T-cell (primary cell): Measurements from ENCODE around the gene GALNTL6. TPM values are rescaled to one million over a fixed set of nuclear protein-coding genes. Genes with fewer than 3 reads are reported as not detected.

ENCODE experiments used
- ATAC-seq, 4 experiments: fragments of 200-7000 bp in 3 of 4; fragments of 150-1000 bp in 1 of 4; cut with Tn5 transposase; replicated peaks in 1 of 4; 1 replicate in 3 of 4; 2 replicates in 1 of 4; pipeline ENCODE4 v1.10.0; 2021; ENCODE audit warnings: moderate library complexity in 3 of 4, mild to moderate bottlenecking in 2 of 4, moderate number of reproducible peaks in 1 of 4
- CTCF ChIA-PET, 2 donors: fragments of 300-600 bp; sonication (Branson Sonifier 250); formaldehyde crosslinking; loops; one replicate each; lab custom pipeline; 2022; ENCODE audit warnings: antibody characterized with exemption in 2 of 2; lab: Charles Lee
- POLR2A ChIA-PET, 2 donors: fragments of 300-600 bp; sonication (Branson Sonifier 250); formaldehyde crosslinking; loops; one replicate each; lab custom pipeline; 2022; ENCODE audit warnings: antibody characterized with exemption in 2 of 2; lab: Charles Lee
- DNase-seq, 35 experiments: peaks; one replicate each; pipeline versions ENCODE4 v3.0.0 to v3.0.0-alpha.2; 2013 to 2023
- H3K27ac ChIP-seq: one replicate; pipeline ENCODE4 v1.5.1; 2013; ENCODE audit warnings: low read length
- H3K27me3 ChIP-seq, 2 experiments: replicated peaks in 1 of 2; 1 replicate in 1 of 2; 2 replicates in 1 of 2; pipeline versions ENCODE4 v1.6.1 to v1.7.0; 2013; ENCODE audit warnings: low read length in 1 of 2, mixed read lengths in 1 of 2; ENCODE audit not compliant: control insufficient read depth in 2 of 2, insufficient read depth in 2 of 2; ENCODE audit errors: extremely low read depth in 1 of 2
- H3K36me3 ChIP-seq, 2 donors: 1 replicate in 1 of 2; 2 replicates in 1 of 2; pipeline versions ENCODE4 v1.6.1 to v1.7.0; 2013; ENCODE audit warnings: low read length in 1 of 2; ENCODE audit not compliant: control insufficient read depth in 2 of 2, insufficient read depth in 1 of 2; ENCODE audit errors: extremely low read depth in 1 of 2
- H3K4me1 ChIP-seq, 2 experiments: 1 replicate in 1 of 2; 2 replicates in 1 of 2; pipeline versions ENCODE4 v1.6.1 to v1.7.0; 2013; ENCODE audit warnings: low read length in 2 of 2, mixed read lengths in 1 of 2; ENCODE audit not compliant: insufficient read depth in 2 of 2, control insufficient read depth in 1 of 2; ENCODE audit errors: extremely low read depth in 1 of 2
- H3K4me3 ChIP-seq, 2 donors: 1 replicate in 1 of 2; 2 replicates in 1 of 2; pipeline versions ENCODE4 v1.5.1 to v1.7.0; 2013; ENCODE audit warnings: mild to moderate bottlenecking in 2 of 2, low read length in 1 of 2, moderate library complexity in 1 of 2; ENCODE audit not compliant: control insufficient read depth in 1 of 2; ENCODE audit errors: extremely low read depth in 1 of 2
- H3K9me3 ChIP-seq: 2 replicates; pipeline ENCODE4 v1.7.0; 2013
- H3K27ac Mint-ChIP-seq, 2 donors: one replicate each; pipeline ENCODE4 v1.8.0; 2020 to 2021; ENCODE audit warnings: mild to moderate bottlenecking in 2 of 2, mixed read lengths in 2 of 2
- H3K27me3 Mint-ChIP-seq, 2 donors: one replicate each; pipeline ENCODE4 v1.8.0; 2021 to 2022; ENCODE audit warnings: mixed read lengths in 2 of 2
- H3K36me3 Mint-ChIP-seq: one replicate; pipeline ENCODE4 v1.8.0; 2021; ENCODE audit warnings: mixed read lengths
- H3K4me1 Mint-ChIP-seq, 3 donors: one replicate each; pipeline ENCODE4 v1.8.0; 2020 to 2022; ENCODE audit warnings: mixed read lengths in 3 of 3, mild to moderate bottlenecking in 1 of 3
- H3K4me3 Mint-ChIP-seq, 3 donors: one replicate each; pipeline ENCODE4 v1.8.0; 2020 to 2022; ENCODE audit warnings: mild to moderate bottlenecking in 3 of 3, mixed read lengths in 3 of 3, moderate library complexity in 3 of 3
- H3K9me3 Mint-ChIP-seq, 3 donors: one replicate each; pipeline ENCODE4 v1.8.0; 2020 to 2022; ENCODE audit warnings: mixed read lengths in 3 of 3
- WGBS: methylation state at CpG from one replicate; pipeline ENCODE4 v1.1.5; 2013; ENCODE audit warnings: missing lambda C conversion rate; ENCODE audit not compliant: insufficient coverage; 5-methylcytosine and 5-hydroxymethylcytosine counted together
- total RNA-seq, 35 experiments: library from RNA in 6 of 35; stranded (reverse) in 6 of 35; fragments of 120-200 nt in 1 of 35; gene quantifications; one replicate each; pipeline versions ENCODE4 v1.2.1 to v1.2.4 and lab custom pipeline; 2013 to 2026

The GALNTL6 gene
- total RNA-seq, 5 donors from 2014 or later (not counting 1 experiment from before 2014, with no cell fraction given), result not detected

GRCh38 chr4:172980219-172980618 is 1167.0 kb downstream of the GALNTL6 start:
- H3K4me3 Mint-ChIP-seq, result no peak overlapping the region
- H3K9me3 Mint-ChIP-seq, result no peaks in the 10 kb centered on the region
- peaks cover 8% of the 10 kb centered on the region in 2 donors for H3K27me3 Mint-ChIP-seq
- DNase-seq (no peak), ATAC-seq (no peak)
- H3K27ac Mint-ChIP-seq, result no peak overlapping the region
- H3K4me1 ChIP-seq, result no peaks in the 10 kb centered on the region
- no peak overlapping the region for H3K27ac ChIP-seq
- WGBS, result 60% methylated on average over 1 of the region's 3 CpGs
- H3K36me3 ChIP-seq, result no peaks in the 10 kb centered on the region
- no peaks in the 10 kb centered on the region for H3K4me1 Mint-ChIP-seq
- peaks cover 0 to 7% of the 10 kb centered on the region in 2 experiments for H3K27me3 ChIP-seq
- ChIA-PET POLR2A (no interaction called here), CTCF (no interaction called here)
- no peak overlapping the region for H3K4me3 ChIP-seq
- no peaks in the 10 kb centered on the region for H3K9me3 ChIP-seq
- H3K36me3 Mint-ChIP-seq, result no peaks in the 10 kb centered on the region

DNA sequence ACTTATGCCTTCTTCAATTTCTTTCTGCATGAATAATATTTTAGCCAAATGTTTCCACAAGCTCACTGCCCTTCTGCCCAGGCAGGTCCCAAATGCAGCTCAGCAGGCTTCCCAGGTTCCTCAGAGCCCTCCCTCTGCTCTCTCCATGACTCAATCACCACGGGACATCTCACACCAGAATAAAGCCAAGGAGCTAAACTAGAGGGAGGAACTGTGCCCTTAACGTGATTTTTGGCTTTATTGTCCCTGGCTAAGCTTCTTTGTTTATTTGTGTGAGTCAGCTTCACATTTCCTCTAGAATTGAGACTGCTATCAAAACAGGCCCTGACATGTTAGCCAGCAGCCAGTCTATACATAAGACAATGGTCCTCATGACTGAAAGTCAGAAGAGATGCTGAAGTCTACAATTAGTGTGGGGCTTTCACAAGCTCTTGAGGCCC is 1169.0 kb downstream of the GALNTL6 start:
- ChIA-PET POLR2A (no interaction called here), CTCF (interaction anchor here in 1 of 2 donors (0.8 kb wide), 1 partner anchor 31 kb away, joined by 3 read pairs; no protein-coding TSS in a partner anchor)
- Mint-ChIP-seq H3K27me3 (peaks cover 7 to 8% of the 10 kb centered on the region in 2 donors), H3K4me3 (no peak overlapping the region), H3K4me1 (no peaks in the 10 kb centered on the region), H3K27ac (no peak overlapping the region), H3K36me3 (no peaks in the 10 kb centered on the region), H3K9me3 (no peaks in the 10 kb centered on the region)
- H3K36me3 ChIP-seq, result no peaks in the 10 kb centered on the region
- H3K4me3 ChIP-seq, result no peak overlapping the region
- H3K9me3 ChIP-seq, result no peaks in the 10 kb centered on the region
- no peaks in the 10 kb centered on the region for H3K4me1 ChIP-seq
- DNase-seq, result no peak
- no peak for ATAC-seq
- no CpG with 5 or more reads among the region's 2 CpGs for WGBS
- no peaks in the 10 kb centered on the region for H3K27me3 ChIP-seq
- H3K27ac ChIP-seq, result no peak overlapping the region

DNA sequence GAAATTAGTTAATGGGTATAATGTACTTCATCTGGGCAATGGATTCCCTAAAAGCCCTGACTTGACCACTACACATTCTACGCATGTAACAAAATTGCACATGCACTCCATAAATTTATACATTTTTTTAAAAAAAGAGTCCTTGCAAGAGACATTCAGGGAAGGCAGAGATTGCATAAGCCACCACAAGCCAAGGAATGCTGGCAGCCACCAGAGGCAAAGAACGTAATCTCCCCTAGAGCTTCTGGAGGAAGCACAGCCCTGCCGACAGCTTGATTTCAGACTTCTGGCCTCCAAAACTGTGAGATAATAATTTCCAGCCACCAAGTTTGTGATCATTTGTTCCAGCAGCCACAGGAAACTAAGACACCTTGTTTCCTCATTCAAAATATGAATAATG is 1169.8 kb downstream of the GALNTL6 start:
- ATAC-seq, result no peak
- POLR2A ChIA-PET, result interaction anchor here in 1 of 2 donors (0.6 kb wide), 1 partner anchor 11 kb away, joined by 4 read pairs; no protein-coding TSS in a partner anchor

DNA sequence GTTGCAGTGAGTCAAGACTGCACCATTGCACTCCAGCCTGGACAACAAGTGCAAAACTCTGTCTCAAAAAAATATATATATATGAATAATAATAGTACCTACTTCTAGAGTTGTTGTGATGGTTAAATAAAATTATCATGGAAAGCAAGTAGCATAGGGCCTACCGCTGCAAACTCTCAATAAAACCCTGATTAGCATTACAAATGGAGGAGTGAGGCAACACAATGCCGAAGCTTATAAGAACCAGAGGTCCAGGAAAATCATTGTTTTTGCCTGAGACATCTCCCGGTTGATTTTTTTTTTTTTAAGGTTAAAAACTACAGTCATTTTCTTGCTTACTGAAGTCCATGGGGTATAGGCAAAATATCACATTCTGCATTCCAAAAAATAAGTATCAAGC is 1170.4 kb downstream of the GALNTL6 start:
- Histone ChIP-seq H3K4me1 (no peaks in the 10 kb centered on the region), H3K36me3 (no peaks in the 10 kb centered on the region), H3K4me3 (no peak overlapping the region), H3K27ac (no peak overlapping the region), H3K9me3 (no peaks in the 10 kb centered on the region), H3K27me3 (no peaks in the 10 kb centered on the region)
- ATAC-seq (no peak), DNase-seq (no peak)
- no peaks in the 10 kb centered on the region for H3K4me1 Mint-ChIP-seq
- CTCF ChIA-PET, result no interaction called here
- H3K27me3 Mint-ChIP-seq, result peaks cover 2 to 5% of the 10 kb centered on the region in 2 donors
- H3K27ac Mint-ChIP-seq, result no peak overlapping the region
- no CpG with 5 or more reads among the region's 3 CpGs for WGBS
- POLR2A ChIA-PET, result interaction anchor here in 1 of 2 donors (0.6 kb wide), 1 partner anchor 12 kb away, joined by 4 read pairs; no protein-coding TSS in a partner anchor
- H3K36me3 Mint-ChIP-seq, result no peaks in the 10 kb centered on the region
- H3K4me3 Mint-ChIP-seq, result no peak overlapping the region
- peaks cover 0 to 7% (median 5%) of the 10 kb centered on the region in 3 donors for H3K9me3 Mint-ChIP-seq

More for the DNA sequence above, 1169.8 kb downstream of the GALNTL6 start:
- Mint-ChIP-seq H3K4me1 (no peaks in the 10 kb centered on the region), H3K36me3 (no peaks in the 10 kb centered on the region), H3K4me3 (no peak overlapping the region), H3K9me3 (peaks cover 0 to 4% (median 2%) of the 10 kb centered on the region in 3 donors), H3K27me3 (peaks cover 5 to 8% of the 10 kb centered on the region in 2 donors), H3K27ac (no peak overlapping the region)
- Histone ChIP-seq H3K27ac (no peak overlapping the region), H3K9me3 (no peaks in the 10 kb centered on the region), H3K4me3 (no peak overlapping the region), H3K27me3 (no peaks in the 10 kb centered on the region), H3K36me3 (no peaks in the 10 kb centered on the region), H3K4me1 (no peaks in the 10 kb centered on the region)
- 90% methylated on average over 2 of the region's 3 CpGs for WGBS
- CTCF ChIA-PET, result no interaction called here
- no peak for DNase-seq

GRCh38 chr4:172985552-172985951 is 1172.3 kb downstream of the GALNTL6 start:
- no peaks in the 10 kb centered on the region for H3K4me1 Mint-ChIP-seq
- no peaks in the 10 kb centered on the region for H3K36me3 ChIP-seq
- ChIA-PET POLR2A (no interaction called here), CTCF (no interaction called here)
- H3K27me3 Mint-ChIP-seq, result peaks cover 0 to 5% of the 10 kb centered on the region in 2 donors
- H3K27me3 ChIP-seq, result no peaks in the 10 kb centered on the region
- no peak overlapping the region for H3K4me3 ChIP-seq
- WGBS, result no CpG with 5 or more reads among the region's 2 CpGs
- no peaks in the 10 kb centered on the region for H3K9me3 ChIP-seq
- DNase-seq, result no peak
- H3K4me1 ChIP-seq, result no peaks in the 10 kb centered on the region
- no peak overlapping the region for H3K27ac ChIP-seq
- H3K27ac Mint-ChIP-seq, result no peak overlapping the region
- ATAC-seq, result no peak
- H3K36me3 Mint-ChIP-seq, result no peaks in the 10 kb centered on the region
- H3K4me3 Mint-ChIP-seq, result no peak overlapping the region
- peaks cover 0 to 7% (median 7%) of the 10 kb centered on the region in 3 donors for H3K9me3 Mint-ChIP-seq

DNA sequence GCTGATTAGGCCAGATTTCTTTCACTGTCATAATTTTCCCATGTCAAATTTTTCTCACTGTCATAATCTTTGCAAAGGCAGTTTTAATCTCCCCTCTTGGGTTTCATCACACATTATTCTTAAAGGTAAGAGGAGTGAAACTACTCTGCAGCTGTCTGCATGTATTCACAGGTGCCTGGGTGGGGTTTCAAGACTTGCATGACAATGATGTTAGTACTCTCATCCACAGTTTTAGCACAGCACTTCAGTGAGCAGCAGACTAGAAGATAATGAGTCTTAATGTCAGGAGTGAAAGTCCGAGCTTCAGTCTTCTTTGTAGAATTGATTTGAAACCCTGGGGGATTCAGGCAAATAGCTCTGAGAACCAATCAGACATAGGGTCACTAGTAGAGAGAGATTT is 1172.9 kb downstream of the GALNTL6 start:
- no peak for DNase-seq
- CTCF ChIA-PET, result no interaction called here
- H3K36me3 ChIP-seq, result no peaks in the 10 kb centered on the region

More for the DNA sequence above, 1172.9 kb downstream of the GALNTL6 start:
- POLR2A ChIA-PET, result no interaction called here
- no peak for ATAC-seq
- Mint-ChIP-seq H3K36me3 (no peaks in the 10 kb centered on the region), H3K4me3 (no peak overlapping the region), H3K27me3 (peaks cover 0 to 5% of the 10 kb centered on the region in 2 donors), H3K9me3 (peaks cover 0 to 7% (median 7%) of the 10 kb centered on the region in 3 donors), H3K27ac (no peak overlapping the region), H3K4me1 (no peaks in the 10 kb centered on the region)
- H3K27ac ChIP-seq, result no peak overlapping the region
- no peak overlapping the region for H3K4me3 ChIP-seq
- no peaks in the 10 kb centered on the region for H3K4me1 ChIP-seq
- H3K27me3 ChIP-seq, result no peaks in the 10 kb centered on the region
- no peaks in the 10 kb centered on the region for H3K9me3 ChIP-seq
- no CpG with 5 or more reads among the region's 1 CpG for WGBS
